GM12892 (cell line): Measurements from ENCODE around the gene NKAIN4.

Experiments
- DNase-seq: peaks from one replicate; pipeline ENCODE4 v3.0.0; 2011; ENCODE audit not compliant: insufficient read length
- FAIRE-seq: peaks from 2 replicates; lab custom pipeline; 2011; peaks lifted over from hg19 to GRCh38; lab: Jason Lieb, UNC
- POLR2A ChIP-seq: IDR thresholded peaks from 2 replicates; pipeline ENCODE4 v1.6.1; 2011; ENCODE audit warnings: low read depth, low read length, control low read depth
- POLR2AphosphoS5 ChIP-seq: IDR thresholded peaks from 2 replicates; pipeline ENCODE4 v1.6.1; 2011; ENCODE audit warnings: low read depth, low read length, control low read depth
- TAF1 ChIP-seq: IDR thresholded peaks from 2 replicates; pipeline ENCODE4 v1.6.1; 2011; ENCODE audit warnings: low read depth, mild to moderate bottlenecking, control low read depth, low read length, borderline replicate concordance

The NKAIN4 gene

DNA sequence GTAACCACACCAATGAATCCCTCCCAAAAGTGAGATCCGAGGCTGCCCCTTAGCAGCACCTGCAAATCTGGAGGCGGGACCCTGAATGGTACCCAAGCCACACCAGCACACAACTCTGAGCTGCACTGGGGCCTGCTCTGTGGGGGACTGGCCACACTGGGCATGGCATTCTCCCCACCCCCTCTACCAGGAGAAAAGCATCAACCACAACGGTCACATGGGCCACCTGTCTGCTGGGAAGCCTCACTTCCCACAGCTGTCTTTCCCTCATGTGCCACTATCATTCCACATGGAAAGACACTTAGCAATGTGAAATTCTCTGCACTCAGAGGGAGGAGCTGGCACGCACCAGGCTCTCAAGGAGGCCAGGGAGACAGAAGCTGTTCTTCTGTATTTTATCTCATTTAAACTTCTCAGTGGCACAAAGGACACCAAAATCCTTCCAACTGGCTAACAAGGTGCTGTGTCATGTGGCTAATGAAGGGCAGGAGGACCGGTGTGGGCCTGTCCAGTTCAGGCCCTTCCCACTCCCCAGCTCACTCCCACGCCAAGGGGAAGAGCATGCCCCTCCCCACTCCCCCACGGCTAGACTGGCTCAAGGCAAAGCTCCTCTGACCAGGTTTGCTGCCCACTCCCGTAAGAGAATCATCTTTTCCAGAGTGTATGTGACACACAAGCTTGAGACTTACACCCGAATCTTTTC is 57.3 kb downstream of the NKAIN4 start:
- TF ChIP-seq TAF1 (no peak), POLR2AphosphoS5 (no peak), POLR2A (no peak; the same call in 1 of the 2 replicates)

DNA sequence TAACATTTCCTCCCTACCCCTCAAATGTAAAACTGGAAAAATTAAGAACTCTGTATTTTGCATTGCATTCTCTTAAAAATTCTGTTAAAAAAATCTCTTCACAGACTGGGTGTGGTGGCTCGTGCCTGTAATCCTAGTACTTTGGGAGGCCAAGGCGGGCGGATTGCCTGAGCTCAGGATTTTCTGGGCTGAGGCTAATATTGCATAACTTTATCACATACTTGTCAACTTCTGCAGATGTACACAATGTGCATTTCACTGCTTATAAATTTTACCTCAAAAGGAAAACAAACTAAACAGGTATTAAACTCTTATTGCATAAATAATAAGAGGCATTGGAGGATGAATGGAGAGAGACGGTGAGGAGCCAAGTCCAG is 59.5 kb downstream of the NKAIN4 start:
- FAIRE-seq = no peak

More for the DNA sequence above, 57.3 kb downstream of the NKAIN4 start:
- FAIRE-seq (no peak), DNase-seq (no peak)

DNA sequence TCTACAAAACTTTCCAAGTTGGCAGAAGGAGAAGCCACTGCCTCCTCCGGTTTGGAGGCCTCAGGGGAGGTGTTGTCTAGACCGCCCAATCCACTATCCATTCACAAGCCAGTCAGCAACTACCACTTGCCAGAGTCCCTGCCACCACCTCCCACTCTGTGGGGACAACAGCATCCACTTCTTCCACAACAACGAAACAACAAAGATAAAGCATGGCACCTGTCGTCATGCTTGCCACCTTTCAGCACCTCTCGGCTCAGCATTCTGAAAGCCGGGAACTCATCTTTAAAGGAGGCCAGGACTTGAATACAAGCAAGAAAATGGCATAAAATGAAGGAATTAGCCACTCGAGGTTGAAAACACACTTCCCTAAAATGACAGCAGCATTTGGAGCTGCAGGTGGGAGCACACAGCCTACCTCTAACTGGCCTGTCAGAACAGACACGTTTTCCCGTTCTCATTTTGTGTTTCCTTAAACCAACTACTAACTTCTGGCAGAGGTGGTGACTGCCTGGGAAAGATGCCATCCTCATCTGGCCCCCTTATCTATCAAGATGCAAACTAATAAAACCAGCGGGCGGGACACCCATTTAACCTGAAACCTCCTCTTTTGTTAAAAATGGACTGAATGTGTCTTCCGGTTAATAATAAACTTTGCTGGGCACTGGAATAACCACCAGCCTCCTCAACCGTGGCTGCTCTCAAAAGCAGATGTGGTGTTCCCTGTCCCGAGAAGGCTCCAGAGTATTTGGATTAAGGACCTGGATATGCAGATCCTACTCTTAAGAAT is 60.1 kb downstream of the NKAIN4 start:
- DNase-seq = no peak
- FAIRE-seq = no peak
- TF ChIP-seq POLR2AphosphoS5 (peak; percentile 64), TAF1 (no peak), POLR2A (peak; percentile 40; the same call in 1 of the 2 replicates)

More for the DNA sequence above, 59.5 kb downstream of the NKAIN4 start:
- DNase-seq = no peak
- TF ChIP-seq TAF1 (no peak), POLR2AphosphoS5 (no peak), POLR2A (no peak)

DNA sequence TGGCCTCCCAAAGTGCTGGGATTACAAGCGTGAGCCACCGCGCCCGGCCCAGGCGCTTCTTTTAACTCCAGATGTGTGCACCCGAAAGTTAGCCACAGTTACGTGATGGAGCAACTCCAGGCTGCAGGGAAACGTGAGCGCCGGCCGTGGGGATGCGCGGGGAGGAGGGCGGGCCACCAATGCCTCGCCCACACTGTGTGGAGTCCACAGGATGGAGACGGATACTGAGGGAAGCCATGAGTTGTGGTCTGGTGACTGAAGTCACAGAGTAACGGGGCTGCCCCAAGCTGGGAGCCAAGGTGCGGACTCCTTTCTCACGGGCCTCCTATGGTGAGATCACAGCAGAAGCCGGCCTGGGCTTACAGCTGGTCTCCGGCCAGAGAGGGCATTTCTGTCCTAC is 61.5 kb downstream of the NKAIN4 start:
- DNase-seq (no peak), FAIRE-seq (no peak)
- no peak for TF ChIP-seq POLR2A
- no peak for TF ChIP-seq TAF1
- no peak for TF ChIP-seq POLR2AphosphoS5

DNA sequence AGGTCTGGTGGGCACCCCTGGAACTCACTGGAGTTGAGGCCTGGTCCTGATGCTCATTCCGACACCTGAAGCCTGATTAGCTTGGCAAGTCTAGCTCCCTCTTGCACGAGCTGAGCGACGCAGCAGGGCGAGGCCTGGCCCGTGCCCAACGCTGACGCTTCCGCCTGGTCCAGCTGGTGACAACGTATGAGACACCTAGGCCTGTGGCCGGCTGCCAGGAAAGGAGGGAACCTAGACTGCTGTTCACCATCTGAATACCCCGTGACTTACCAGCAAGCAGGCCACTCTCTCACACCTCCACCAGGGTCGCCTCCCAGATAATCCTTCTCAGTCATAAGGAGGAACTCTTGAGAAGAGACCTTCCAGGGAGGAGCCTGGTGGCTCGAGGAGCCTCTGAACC is 62.9 kb downstream of the NKAIN4 start:
- TF ChIP-seq TAF1 (no peak), POLR2A (no peak), POLR2AphosphoS5 (no peak)
- no peak for FAIRE-seq
- DNase-seq = no peak

DNA sequence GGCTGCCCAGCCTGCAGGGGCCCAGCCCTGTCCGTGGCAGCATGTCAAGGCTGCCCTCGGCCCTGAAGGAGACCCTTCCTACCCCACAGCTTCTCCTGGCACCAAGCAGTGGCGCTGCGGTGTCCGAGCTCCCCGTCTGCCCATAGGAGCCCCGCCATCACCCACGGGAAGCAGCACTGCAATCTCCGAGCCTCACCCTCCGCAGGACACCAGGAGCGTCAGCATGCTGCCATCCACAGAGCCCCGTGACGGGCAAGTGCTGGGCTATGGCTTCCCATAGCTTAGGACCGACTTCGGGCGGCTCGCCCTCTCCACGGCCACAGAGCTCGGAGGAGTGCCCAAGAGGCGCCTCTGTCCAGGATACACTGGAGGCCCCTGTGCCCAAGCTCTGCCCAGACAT is 63.4 kb downstream of the NKAIN4 start:
- FAIRE-seq = no peak
- DNase-seq = no peak
- TF ChIP-seq POLR2AphosphoS5 = no peak
- no peak for TF ChIP-seq POLR2A
- TF ChIP-seq TAF1 = no peak
